ENCODE measurements around the gene ELMO2.
A peak's percentile ranks its signal among the peaks of the same experiment; 100 is the strongest.

ELMO2 gene, protein sequence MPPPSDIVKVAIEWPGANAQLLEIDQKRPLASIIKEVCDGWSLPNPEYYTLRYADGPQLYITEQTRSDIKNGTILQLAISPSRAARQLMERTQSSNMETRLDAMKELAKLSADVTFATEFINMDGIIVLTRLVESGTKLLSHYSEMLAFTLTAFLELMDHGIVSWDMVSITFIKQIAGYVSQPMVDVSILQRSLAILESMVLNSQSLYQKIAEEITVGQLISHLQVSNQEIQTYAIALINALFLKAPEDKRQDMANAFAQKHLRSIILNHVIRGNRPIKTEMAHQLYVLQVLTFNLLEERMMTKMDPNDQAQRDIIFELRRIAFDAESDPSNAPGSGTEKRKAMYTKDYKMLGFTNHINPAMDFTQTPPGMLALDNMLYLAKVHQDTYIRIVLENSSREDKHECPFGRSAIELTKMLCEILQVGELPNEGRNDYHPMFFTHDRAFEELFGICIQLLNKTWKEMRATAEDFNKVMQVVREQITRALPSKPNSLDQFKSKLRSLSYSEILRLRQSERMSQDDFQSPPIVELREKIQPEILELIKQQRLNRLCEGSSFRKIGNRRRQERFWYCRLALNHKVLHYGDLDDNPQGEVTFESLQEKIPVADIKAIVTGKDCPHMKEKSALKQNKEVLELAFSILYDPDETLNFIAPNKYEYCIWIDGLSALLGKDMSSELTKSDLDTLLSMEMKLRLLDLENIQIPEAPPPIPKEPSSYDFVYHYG

DNA sequence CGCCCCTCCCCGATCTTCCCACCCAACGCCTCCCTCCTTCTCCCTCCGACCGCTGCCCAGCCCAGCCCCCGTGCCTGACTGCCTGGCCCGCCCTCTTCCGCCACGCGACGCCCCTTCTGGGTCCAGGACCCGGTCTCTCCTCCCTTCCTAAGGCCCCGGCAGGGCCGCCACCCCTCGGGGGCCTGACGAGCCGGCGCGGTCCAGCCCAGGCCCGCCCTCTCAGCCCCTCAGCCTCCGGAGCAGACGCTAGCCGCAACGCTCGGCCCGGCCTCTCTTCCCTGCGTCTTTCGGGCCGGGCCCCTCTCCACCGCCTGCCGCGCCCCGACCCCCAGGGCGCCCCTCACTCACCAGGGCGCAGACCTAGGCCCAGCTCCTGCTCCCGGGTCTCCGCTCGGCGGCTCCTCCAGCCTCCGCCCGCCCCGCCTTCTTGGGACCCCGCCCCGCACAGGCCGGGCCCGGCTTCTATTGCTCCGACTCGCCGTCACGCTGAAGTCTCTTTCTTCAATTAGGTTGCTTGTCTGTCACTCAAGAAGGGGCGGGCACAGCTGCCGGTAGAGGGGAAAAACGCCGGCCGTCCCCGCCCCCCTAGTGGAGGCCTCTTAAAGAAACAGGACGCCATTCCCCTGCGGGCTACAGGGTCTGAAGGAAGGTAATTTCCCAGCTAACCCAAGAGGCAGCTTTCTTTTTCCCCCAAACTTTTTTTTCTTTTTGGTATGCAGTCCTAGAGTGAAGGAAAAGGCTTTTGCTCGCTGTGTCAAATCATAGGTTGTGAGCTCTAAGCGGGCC, at the start of gene ELMO2:
Gene ELMO2 (minus strand): TSS at position 416 of the 786 bp plus-strand sequence. CDS start 12,133 bp downstream, outside the sequence.
- DNase-seq = peak; percentile 96

DNA sequence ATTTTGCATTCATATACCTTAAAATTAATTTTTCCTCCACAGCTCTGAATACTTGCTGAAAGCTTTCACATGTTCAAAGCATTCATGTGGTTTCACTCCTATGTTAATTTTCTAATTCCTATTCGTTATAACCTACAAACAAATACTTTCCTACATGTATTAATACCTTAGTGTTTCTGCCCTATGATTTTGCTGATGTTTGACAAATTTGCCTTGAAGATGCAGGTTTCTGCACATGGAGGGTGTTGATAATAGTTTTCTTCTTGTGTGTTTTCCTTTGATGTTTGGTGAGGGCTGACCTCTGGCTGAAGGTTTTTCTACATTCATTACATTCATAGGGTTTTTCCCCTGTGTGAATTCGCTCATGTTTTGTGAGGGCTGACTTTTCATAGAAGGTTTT, 49.3 kb upstream of the ELMO2 start:
- DNase-seq = no peak

DNA sequence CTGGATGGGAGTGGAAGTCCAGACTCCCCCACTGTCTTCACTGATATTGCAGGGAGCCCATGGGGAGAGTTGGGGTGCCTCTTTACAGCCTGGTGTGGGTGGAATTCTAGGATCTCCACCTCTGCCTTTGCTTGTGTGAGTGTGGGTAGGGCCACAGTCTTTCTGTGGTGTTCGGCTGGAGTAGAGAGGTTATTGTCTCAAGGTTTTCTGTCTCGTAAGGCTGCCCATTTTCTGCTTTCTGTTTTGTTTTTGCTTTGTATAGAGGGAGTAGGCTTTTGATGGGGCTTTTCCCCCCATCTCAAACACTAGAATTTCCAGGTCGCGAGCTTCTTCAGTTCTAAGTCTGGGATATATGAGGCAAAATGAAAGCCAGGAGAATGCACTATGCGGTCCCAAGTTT, 40.4 kb upstream of the ELMO2 start:
- no peak for DNase-seq

DNA sequence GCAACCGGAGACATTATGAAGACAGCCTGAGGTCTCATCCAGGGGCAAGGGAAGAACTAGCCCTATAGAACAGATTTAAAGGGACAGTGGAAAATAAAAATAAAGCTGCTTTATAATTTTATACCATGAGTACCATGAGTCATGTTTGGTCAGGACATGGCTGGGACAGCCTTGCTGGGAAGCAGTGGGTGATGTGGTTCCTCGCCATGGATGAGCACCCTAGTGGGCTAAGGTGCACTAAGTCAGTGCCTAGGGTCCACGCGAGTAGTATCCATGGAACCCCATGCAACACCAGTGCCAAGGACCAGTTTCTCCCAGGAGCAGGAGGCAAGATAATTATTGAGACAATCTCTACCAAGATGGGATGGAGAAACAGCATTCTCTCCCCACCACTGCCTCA, 33.4 kb upstream of the ELMO2 start:
- DNase-seq = no peak

DNA sequence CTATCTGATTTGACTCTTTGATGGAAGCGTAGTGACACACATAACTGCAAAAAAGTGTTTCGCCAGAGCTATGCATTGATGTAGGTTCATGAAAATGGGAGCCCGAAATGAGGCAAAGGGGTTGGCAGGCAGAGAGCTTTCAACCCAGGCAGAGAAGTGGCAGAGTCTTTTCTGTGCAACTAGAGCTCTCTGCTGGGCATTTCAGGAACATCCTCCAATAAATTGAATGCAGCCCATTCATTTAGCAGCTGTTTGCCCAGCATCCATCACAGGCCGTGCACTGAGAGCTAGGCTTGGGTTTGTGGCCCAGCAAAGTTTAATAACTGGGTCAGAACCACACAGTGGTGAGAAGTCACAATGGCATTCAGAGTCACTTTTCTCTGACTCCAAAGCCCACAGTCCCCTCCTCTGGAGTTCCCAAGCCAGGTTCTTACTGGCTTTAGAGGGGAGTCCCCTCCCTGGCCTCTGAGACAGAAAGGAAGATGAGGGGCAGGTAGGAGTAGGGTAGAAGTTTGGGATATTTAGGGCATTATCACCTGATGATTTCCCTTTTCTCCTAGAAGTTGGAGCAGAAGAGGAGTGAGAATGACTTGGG, 31.8 kb upstream of the ELMO2 start:
- no peak for DNase-seq

DNA sequence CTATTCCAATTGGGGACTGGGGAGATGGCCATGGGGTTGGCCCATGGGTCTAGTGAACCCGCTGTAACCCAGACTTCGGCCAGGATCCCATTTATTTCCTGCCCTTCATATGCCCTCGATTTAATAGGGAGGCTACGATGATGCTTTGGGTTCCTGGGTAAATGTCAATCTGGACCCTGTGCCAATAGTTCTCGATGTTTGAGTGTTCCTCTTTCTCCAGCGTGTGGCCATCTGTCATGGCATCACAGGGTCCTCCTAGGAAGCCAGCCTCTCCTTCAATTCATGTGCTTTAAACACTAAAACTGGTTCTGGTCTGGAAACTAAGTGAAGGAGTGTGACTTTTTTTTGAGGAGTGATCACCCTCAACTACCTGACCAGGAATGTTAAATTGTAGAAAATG, 28.7 kb upstream of the ELMO2 start:
- DNase-seq = no peak

DNA sequence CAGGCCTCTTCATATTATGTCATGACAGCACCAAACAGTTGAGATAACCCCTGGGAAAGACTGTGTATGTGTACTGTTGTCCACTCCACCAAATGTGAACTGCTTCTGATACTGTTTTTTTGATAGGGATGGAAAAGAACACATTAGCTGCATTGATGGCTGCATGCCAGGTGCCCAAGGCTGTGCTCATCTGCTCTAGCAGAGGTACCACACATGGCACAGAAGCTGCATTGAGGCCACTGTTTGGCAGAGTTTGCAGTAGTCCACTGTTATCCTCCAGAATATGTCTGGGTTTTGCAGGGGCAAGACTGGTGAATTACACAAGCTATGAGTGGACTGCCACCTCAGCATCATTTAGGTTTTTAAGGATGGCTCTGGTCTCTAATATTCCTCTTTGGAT, 28.2 kb upstream of the ELMO2 start:
- no peak for DNase-seq

DNA sequence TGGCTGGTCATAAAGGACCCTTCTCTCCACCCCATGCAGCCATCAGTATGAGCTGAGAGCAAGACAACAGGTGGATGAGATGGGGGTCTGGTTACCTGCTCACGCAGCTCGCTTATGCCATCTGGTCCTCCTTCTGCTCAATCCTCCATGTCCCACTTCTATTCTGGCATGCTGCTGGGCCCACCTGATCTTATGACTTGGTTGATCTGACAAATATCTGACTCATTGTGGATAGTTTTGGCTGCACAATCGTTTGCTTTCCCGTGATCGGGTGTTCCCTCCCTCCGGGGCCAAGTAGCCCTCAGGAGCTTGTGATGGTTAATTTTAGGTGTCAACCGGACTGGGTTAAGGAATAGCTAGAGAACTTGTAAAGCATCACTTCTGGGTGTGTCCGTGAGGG, 26.6 kb upstream of the ELMO2 start:
- DNase-seq = no peak

DNA sequence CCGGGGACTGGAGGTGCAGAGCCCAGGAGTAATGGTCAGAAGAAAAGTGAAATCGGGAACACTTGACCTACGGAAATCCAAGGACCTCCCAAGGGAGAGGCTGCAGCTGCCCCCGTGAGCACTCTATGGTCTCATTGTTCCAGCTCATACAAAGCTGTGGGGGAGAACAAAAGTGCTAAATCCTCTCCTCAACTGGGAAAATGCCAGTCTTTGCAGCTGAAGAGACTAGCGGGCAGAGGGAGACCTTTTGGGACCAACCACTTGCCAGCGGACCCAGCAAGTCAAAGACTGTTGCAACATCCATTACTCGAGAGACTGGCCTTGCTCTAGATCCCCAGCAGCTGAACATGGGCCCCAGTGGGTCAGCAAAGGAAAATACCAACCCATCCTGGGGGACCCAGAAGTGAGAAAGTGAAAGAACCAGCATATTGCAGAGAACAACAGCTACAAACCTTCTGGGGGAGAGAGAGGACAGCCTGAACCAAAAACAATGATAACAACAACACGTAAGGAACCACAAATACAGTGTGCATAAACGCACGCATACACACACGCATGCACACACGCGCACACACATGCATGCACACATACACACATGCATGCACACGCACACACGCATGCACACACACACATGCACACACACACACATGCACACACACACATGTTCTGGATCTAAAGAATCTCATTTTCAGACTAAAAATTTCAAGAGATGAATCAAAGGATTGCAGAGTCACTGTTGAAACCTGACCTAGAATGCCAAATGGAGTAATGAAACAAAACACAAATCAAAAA, 24.7 kb upstream of the ELMO2 start:
- no peak for DNase-seq

DNA sequence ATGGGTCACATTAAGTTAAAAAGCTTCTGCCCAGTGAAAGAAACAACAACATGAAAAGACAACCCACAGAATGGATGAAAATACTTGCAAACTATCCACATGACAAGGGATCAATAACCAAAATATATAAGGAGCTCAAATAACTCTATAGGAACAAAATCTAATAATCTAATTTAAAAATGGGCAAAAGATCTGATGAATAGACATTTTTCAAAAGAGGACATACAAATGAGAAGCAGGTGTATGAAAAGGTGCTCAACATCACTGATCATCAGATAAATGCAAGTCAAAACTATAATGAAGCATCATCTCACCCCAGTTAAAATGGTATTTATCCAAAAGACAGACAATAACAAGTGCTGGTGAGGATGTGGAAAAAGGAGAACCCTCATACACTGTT, 21.0 kb upstream of the ELMO2 start:
- DNase-seq = no peak

DNA sequence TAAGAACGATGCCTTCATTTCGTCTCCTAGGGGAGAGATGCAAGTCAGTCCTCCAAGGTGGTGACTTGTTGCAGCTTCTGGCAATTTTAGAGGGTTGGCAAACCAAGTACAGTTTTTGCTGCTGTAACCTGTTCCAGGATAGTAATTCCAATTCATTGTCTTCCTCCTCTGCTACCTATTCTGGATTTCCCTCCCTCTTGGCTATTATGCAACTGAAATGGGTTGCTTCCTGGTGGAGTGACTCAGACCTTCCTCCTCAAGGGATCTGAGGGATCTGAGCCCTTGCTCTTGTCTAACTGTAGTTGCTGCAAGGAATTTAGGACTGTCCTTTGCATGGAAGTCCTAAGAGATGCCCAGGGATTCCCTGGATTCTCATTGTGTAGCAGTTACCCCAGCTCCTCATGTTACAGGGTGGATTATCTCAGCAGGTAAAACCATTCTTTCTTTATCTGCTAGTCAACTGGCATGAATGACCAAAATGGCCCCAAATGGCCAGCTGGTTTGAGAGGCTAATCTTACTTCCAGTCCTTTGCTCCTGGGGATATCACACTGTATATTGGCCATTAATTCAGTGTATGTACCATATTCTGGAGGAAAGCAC, 17.6 kb upstream of the ELMO2 start:
- no peak for DNase-seq

DNA sequence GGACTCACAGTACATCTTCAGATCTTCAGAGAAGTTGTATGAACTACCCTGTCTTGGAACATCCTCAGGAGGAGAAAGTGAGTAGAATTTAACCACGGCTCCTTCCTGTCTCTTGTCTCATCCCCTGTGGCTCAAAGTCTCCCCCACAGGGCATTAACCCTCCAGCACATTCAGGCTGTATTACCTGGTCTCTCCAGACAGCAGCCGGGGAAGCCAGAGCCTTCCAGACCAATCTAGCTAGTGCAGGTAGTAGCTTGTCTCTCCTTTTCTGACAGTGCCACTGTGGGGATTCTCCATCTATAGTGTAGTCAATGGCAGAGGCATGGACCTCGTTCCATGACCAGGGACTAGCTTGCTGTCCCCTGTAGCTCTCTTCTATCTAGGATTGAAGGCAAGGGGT, 16.9 kb upstream of the ELMO2 start:
- DNase-seq = no peak

DNA sequence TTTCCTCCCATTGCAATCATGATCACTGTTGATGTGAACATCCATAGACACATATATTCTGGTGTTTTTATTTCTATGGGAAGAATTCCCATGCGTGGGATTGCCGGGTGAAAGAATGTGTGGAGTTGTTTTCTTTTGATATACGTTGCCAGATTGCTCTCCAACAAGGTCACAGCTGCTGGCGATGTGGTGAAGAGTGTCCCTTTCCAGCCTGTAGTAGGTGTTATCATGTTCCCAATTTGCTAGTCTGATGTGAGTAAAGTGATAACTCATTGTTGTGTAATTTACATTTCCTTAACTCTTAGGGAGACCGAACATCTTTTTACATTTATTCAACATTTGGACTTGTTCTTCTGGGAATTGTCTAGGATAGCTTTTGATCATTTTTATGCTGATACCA, 14.5 kb upstream of the ELMO2 start:
- no peak for DNase-seq

DNA sequence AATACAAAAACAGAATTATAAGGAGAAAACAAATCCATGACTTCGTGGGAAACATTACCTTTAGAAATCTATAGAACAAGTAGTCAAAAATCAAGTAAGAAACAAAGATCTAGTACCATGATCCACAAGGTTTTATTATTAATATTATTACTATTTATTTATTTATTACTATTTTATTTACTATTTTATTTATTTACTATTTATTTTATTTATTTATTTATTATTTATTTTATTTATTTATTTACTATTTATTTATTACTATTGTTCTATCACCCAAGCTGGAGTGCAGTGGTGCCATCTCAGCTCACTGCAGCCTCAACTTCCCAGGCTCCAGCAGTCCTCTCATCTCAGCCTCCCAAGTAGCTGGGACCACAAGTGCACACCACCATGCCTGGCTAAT, 13.5 kb upstream of the ELMO2 start:
- DNase-seq = no peak

DNA sequence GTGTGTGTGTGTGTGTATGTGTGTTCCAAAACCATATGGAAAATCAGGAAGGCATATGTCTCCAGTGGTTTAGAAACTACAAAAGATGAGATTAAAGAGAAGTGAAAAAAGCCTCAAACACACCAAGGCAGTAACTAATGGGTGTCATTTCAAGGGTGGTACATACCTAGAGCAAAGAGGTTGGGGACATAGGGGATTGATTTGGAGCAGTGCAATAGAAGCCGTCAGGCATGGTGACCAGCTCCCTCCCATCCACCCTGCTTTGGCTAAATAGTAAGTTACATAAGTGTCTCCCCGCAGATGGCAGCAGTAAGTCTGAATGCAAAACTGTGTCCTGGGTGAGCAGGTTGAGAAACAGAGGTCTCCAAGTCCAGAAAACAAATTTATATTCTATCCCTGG, 10.4 kb upstream of the ELMO2 start:
- DNase-seq = no peak

DNA sequence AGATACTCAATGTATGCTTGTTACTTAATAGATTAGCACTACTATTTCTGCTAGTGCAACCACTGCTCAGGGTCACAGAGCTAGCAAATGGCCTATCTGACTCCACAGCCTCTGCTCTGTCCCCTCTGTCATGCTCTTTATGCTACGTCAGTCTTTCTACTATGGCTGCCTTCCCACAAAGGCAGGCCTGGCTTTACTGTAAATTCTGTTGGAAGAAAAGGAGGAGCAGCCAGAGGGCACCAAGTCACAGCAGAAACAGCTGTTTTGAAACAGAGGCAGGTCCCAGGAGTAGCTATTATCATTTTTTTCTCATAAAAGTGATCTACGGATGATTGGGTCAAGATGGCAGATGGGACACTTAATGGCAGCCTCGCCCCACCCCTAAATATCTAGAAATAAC, 10.0 kb upstream of the ELMO2 start:
- DNase-seq = no peak

DNA sequence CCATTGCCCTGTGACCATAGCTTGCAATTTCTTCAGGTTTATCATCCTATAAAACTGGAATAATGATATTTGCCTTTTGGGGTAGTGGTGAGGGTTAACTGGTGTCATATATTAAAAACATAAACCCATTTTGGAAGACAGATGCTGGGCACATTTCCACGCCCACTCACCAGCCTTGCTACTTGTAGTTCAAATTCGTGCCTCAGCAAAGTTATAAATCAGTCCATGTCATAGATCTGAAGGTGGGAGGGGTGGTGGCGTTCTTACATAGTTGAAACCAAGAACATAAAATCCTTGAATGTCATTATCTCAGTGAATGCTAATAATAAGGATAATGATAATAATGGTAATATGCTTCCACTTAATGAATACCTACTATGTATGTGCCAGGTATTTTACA, 9.4 kb upstream of the ELMO2 start:
- no peak for DNase-seq

DNA sequence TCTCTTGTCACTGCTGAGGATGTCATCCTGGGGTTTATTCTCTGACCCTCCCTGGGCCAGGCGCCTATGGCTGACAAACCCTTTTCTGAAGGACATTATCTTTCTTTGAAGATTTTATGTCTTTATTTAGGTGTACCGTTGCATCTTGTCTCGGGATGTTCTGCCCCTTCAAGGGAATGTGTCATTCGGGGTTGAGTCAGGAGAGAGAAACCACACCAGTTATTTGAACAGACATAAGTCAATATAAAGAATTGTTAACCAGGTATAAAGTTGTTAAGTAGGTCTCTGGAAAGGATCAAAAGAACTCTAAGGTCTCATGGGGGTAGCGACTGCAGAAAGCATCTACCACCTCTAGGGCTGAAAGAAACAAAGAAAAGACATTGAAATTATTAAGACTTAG, 8.2 kb upstream of the ELMO2 start:
- no peak for DNase-seq

DNA sequence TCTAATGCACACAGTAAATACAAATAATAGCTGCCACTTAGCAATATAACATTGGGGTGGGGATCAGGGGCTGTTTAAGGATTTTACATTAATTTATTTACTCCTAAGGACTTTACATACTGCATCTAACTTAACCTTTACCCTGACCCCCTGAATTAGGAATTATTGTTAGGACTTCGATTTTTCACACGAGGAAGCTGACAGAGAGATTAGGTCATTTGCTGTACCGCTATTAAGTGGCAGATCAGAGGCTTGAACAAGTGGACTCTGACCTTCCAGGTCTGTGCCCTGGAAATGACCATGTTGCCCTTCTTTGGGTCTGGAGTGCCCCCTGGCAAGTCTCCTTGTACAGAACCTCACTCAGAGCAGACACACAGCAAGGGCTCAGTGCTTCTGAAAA, 5.2 kb upstream of the ELMO2 start:
- no peak for DNase-seq

DNA sequence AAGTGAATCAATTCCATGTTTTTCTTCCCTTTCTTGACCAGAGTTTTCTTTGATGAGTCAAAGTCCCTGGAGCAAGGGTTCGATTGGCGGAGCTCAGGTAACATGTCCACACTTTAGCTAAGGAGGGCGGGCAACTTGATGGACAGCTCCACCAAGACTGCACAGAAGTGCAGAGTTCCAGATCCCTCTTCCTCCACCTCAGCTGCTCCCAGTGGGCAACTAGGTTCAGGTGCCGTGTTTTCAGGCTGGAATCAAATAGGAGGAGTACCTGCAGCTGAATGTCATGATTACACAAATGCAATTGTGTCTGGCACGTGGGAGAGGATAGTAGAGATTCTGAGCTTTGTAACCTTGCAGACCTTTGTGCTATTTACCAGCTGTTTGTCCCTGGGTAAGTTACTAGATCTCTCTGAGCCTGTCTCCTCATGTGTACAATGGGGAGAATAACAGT, 1.9 kb upstream of the ELMO2 start:
- DNase-seq = no peak

DNA sequence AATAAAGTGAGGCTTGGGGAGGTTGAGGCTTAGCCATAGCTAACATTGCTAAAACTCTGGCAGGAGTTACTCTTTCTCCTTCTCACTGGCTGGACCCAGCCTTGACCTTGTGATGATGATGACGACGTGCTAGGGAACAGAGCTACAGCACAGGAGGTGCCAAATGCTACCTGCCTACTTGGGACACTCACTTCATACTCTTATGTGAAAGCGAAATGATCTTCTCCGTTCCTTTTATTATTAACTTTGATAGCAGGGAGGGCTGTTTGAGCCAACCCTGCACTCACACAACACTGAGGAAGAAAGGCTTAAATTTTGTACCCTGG, 1.2 kb upstream of the ELMO2 start:
- no peak for DNase-seq

DNA sequence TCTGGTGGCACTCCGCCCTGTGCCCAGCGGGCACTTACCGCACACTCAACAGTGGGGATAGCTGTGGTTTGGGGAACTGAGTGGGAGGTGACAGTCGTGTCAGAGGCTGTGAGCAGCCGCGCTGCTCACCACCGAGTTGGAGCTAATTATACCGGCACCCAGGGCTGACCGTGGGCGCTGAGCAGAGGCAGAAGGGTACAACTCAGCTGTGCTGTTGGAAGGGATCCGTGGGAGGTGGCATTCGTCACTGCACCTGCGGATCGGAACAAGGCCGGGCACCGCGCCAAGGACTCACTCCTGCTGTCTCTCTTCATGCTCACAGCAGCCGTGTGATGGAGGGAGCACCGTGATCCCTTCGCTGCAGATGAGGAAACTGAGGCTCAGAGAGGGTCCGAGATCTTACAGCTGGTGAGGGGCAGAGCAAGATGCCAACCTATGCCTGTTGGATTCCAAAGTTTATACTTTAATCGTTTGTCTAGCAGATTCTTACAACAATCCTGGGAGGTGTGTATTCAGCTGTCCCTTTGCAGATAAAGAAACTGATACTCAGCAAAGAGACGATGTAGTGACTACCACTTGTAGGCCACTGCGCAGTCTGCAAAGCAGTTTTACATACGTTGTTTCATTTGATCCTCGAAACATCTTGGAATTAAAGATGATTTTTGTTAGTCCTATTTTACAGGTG, 713 bp upstream of the ELMO2 start:
- peak; percentile 68 for DNase-seq
